Keratinocyte (primary cell): ENCODE measurements around the gene SERGEF. TPM values are rescaled to one million over a fixed set of nuclear protein-coding genes. Genes with fewer than 3 reads are reported as not detected.

Source experiments
- DNase-seq: peaks from one replicate; pipeline ENCODE4 v3.0.0-alpha.2; 2011; ENCODE audit warnings: low read depth, missing footprints, low spot score
- FAIRE-seq: peaks from 2 replicates; lab custom pipeline; 2011; peaks lifted over from hg19 to GRCh38; lab: Jason Lieb, UNC
- H2AFZ ChIP-seq: 2 replicates; pipeline ENCODE4 v1.6.0; 2012; ENCODE audit warnings: low read length, control low read depth, inconsistent platforms; ENCODE audit not compliant: control insufficient read depth
- H3K27ac ChIP-seq: 2 replicates; pipeline ENCODE4 v1.5.1; 2011; ENCODE audit warnings: low read length; ENCODE audit not compliant: control insufficient read depth, insufficient read depth
- H3K27me3 ChIP-seq: 3 replicates; pipeline ENCODE4 v1.6.0; 2011; ENCODE audit warnings: low read length; ENCODE audit not compliant: control insufficient read depth, insufficient read depth; ENCODE audit errors: extremely low read depth
- H3K36me3 ChIP-seq, 2 experiments: 2 replicates in 1 of 2; 3 replicates in 1 of 2; pipeline ENCODE4 v1.5.1; 2011; ENCODE audit warnings: low read length in 2 of 2, mild to moderate bottlenecking in 1 of 2; ENCODE audit not compliant: control insufficient read depth in 2 of 2, insufficient read depth in 2 of 2; ENCODE audit errors: extremely low read depth in 1 of 2
- H3K4me1 ChIP-seq: 3 replicates; pipeline ENCODE4 v1.5.1; 2011; ENCODE audit warnings: low read length; ENCODE audit not compliant: control insufficient read depth, insufficient read depth; ENCODE audit errors: extremely low read depth
- H3K4me2 ChIP-seq: 3 replicates; pipeline ENCODE4 v1.6.0; 2011; ENCODE audit warnings: low read depth, low read length; ENCODE audit not compliant: control insufficient read depth, insufficient read depth; ENCODE audit errors: extremely low read depth
- H3K4me3 ChIP-seq, 3 experiments: fragments of 200-600 bp in 1 of 3; sonication (generic) in 1 of 3; 2 replicates in 2 of 3; 3 replicates in 1 of 3; pipeline ENCODE4 v1.5.1; 2011 to 2016; ENCODE audit warnings: low read length in 3 of 3, mild to moderate bottlenecking in 3 of 3, control low read depth in 2 of 3, inconsistent platforms in 1 of 3, low read depth in 1 of 3, mixed read lengths in 1 of 3, mixed run types in 1 of 3, moderate library complexity in 1 of 3; ENCODE audit not compliant: control insufficient read depth in 2 of 3, insufficient read depth in 2 of 3; ENCODE audit errors: extremely low read depth in 1 of 3
- H3K79me2 ChIP-seq: 2 replicates; pipeline ENCODE4 v1.6.0; 2012; ENCODE audit warnings: low read length; ENCODE audit not compliant: control insufficient read depth, insufficient read depth
- H3K9ac ChIP-seq: 3 replicates; pipeline ENCODE4 v1.6.0; 2011; ENCODE audit warnings: low read length; ENCODE audit not compliant: control insufficient read depth, insufficient read depth; ENCODE audit errors: extremely low read depth
- H3K9me1 ChIP-seq: 3 replicates; pipeline ENCODE4 v1.6.0; 2011; ENCODE audit warnings: low read length; ENCODE audit not compliant: control insufficient read depth, insufficient read depth; ENCODE audit errors: extremely low read depth
- H3K9me3 ChIP-seq: 2 replicates; pipeline ENCODE4 v1.5.1; 2012; ENCODE audit warnings: low read depth, low read length; ENCODE audit not compliant: control insufficient read depth
- H4K20me1 ChIP-seq: 3 replicates; pipeline ENCODE4 v1.6.0; 2011; ENCODE audit warnings: low read length; ENCODE audit not compliant: control insufficient read depth, insufficient read depth; ENCODE audit errors: extremely low read depth
- CTCF ChIP-seq, 3 experiments: IDR thresholded peaks in 1 of 3; conservative IDR thresholded peaks in 1 of 3; optimal IDR thresholded peaks in 1 of 3; 2 replicates in 2 of 3; 3 replicates in 1 of 3; pipeline versions ENCODE3 to v1.5.1; 2011; ENCODE audit warnings: low read length in 3 of 3, mild to moderate bottlenecking in 3 of 3, moderate library complexity in 2 of 3, control low read depth in 1 of 3, inconsistent platforms in 1 of 3; ENCODE audit not compliant: insufficient read depth in 2 of 3; ENCODE audit errors: extremely low read depth in 1 of 3
- EZH2 ChIP-seq: IDR thresholded peaks from one replicate; pipeline ENCODE4 v1.6.1; 2012; ENCODE audit warnings: inconsistent platforms, mild to moderate bottlenecking, low read length, moderate library complexity
- dilution Hi-C: fragments of 300-500 bp; cut with MboI; formaldehyde crosslinking; loops from one replicate; pipeline ENCODE4 v1.7.0; 2020; ENCODE audit warnings: low sequenced_read_pairs; ENCODE audit not compliant: extremely low pct_ligation_motif_present
- polyA plus RNA-seq, 5 experiments: library from polyadenylated mRNA; depleted of rRNA in 3 of 5; stranded (reverse) in 3 of 5; stranded (forward) in 1 of 5; unstranded in 1 of 5; fragments of >200 nt; gene quantifications; 1 replicate in 1 of 5; 2 replicates in 3 of 5; 3 replicates in 1 of 5; pipeline versions ENCODE4 v1.2.1 to v1.2.3, GENCODE V29; 2011 to 2012; ENCODE audit warnings: missing spikeins in 2 of 5, low read depth in 1 of 5, low replicate concordance in 1 of 5

The SERGEF gene
- polyA plus RNA-seq, 1 donor (not counting 4 experiments of a cell fraction or from before 2014, with no cell fraction given), result 15.6 TPM

GRCh38 chr11:17876827-17877226, 136.0 kb downstream of the SERGEF start:
- dilution Hi-C loops, result no loop called here
- DNase-seq, result no peak
- H3K9me3 ChIP-seq, result no peaks in the 10 kb centered on the region
- peaks cover 3 to 6% of the 10 kb centered on the region in 2 experiments for H3K36me3 ChIP-seq
- H3K4me2 ChIP-seq, result no peak overlapping the region
- H3K9ac ChIP-seq, result no peak overlapping the region
- H4K20me1 ChIP-seq, result no peaks in the 10 kb centered on the region
- no peaks in the 10 kb centered on the region for H3K9me1 ChIP-seq
- H3K4me1 ChIP-seq, result no peaks in the 10 kb centered on the region
- no peak for FAIRE-seq
- H3K4me3 ChIP-seq, result no peak overlapping the region
- no peaks in the 10 kb centered on the region for H3K79me2 ChIP-seq
- no peak overlapping the region for H2AFZ ChIP-seq
- no peak overlapping the region for H3K27ac ChIP-seq
- no peak for TF ChIP-seq CTCF (optimal IDR thresholded peaks at IDR 0.05 in 1 of 3, IDR thresholded peaks at IDR 0.05 in 1 of 3, conservative IDR thresholded peaks at IDR 0.05 in 1 of 3; ENCODE audit: extremely low read depth in 1 of 3, insufficient read depth in 2 of 3, low read length in 3 of 3)
- TF ChIP-seq EZH2, result no peak
- no peaks in the 10 kb centered on the region for H3K27me3 ChIP-seq

- Histone ChIP-seq H3K27ac (no peak overlapping the region), H3K36me3 (peaks cover 3 to 6% of the 10 kb centered on the region in 2 experiments), H3K79me2 (no peaks in the 10 kb centered on the region), H3K4me3 (no peak overlapping the region), H4K20me1 (no peaks in the 10 kb centered on the region), H3K9me3 (no peaks in the 10 kb centered on the region), H2AFZ (no peak overlapping the region), H3K9me1 (no peaks in the 10 kb centered on the region), H3K9ac (no peak overlapping the region), H3K4me2 (no peak overlapping the region), H3K27me3 (no peaks in the 10 kb centered on the region), H3K4me1 (no peaks in the 10 kb centered on the region)
- dilution Hi-C loops, result no loop called here
- TF ChIP-seq EZH2 (no peak), CTCF (optimal IDR thresholded peaks at IDR 0.05 in 1 of 3, IDR thresholded peaks at IDR 0.05 in 1 of 3, conservative IDR thresholded peaks at IDR 0.05 in 1 of 3; ENCODE audit: extremely low read depth in 1 of 3, insufficient read depth in 2 of 3, low read length in 3 of 3) (no peak)
- FAIRE-seq (no peak), DNase-seq (no peak)
Observed at GRCh38 chr11:17875891-17876290, 137.0 kb downstream of the SERGEF start.
